Ecto neural progenitor cell (in vitro differentiated cells): ENCODE measurements around the gene LIPH.
"Not testable (repeated sequence)": the region's sequence is repeated elsewhere in the genome, so short reads cannot be mapped to it uniquely, and the experiment has no call there.

ENCODE experiments used
- DNase-seq: peaks from one replicate; pipeline ENCODE4 v3.0.0-alpha.2; 2018; ENCODE audit warnings: low spot score

The LIPH gene

DNA sequence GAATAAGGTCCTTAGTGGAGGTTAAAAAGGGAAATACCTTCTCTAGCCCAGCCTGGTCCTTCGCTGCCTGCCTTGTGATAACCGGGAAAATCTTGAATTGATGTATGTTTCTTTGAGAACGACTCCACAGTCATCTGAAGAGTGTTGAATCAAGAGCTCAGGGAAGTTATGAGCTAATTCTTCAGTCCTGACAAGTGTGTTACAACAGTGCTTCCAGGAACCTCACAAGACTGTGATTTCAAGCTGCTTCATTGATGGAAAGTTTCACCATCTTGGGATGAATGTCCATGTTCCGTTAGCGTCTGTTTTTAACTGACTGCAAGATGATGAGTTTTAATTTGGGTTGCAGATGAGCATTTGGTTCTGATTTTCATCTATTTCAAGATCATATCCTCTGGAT lies 66.0 kb downstream of the LIPH start:
- no peak for DNase-seq

DNA sequence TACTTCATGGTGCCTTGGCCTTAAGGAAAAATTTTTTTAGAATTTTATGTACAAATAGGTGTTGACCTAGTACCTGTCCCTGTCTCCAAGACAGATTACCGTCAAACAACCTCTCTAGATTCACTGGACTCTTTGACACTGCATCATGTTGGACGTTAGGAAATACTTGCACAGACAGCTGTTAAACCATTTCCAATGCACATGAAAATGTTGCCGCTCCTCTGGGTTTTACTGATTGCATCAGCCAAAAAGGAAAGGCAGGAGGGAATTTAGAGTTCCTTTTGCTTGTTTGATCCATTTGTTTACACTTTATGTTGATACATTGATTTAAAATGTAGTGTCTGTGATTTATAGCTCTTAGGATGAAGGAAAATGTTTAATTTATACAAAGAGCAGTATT lies 68.1 kb downstream of the LIPH start:
- DNase-seq, result no peak

DNA sequence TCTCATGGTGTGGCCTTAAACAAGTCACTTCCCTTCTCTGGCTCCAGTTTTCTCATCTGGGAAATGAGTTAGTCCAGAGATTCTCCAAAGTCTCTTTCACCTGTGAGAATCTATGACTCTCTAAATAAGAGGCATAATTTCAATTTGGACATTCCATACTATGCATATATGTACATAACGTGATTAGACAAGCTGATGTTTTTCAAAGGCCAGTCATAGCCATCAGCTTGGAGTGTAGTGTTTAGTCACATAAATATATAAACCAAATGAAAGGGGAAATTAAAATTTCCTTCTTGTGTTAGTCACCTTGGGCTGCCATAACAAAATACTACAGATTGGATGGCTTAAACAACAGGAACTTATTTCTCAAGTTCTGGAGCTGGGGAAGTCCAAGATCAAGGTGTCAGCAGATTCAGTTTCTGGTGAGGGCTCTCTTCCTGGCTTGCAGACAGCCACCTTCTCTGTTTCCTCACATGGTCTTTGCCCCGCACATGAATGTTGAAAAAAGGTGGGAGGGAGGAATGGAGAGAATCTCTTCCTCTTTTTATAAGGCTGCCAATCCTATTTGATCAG lies 72.9 kb downstream of the LIPH start:
- no peak for DNase-seq

GRCh38 chr3:185477316-185477715 lies 75.1 kb downstream of the LIPH start:
- no peak for DNase-seq

GRCh38 chr3:185474922-185475321 lies 77.5 kb downstream of the LIPH start:
- not testable (repeated sequence) for DNase-seq

GRCh38 chr3:185473290-185473815 lies 79.0 kb downstream of the LIPH start:
- DNase-seq, result no peak

- DNase-seq, result no peak
Observed at GRCh38 chr3:185470323-185470722, 82.1 kb downstream of the LIPH start.

GRCh38 chr3:185469542-185469941 lies 82.8 kb downstream of the LIPH start:
- DNase-seq, result no peak

GRCh38 chr3:185466123-185466522 lies 86.3 kb downstream of the LIPH start:
- DNase-seq, result not testable (repeated sequence)

GRCh38 chr3:185465471-185465870 lies 86.9 kb downstream of the LIPH start:
- no peak for DNase-seq

- DNase-seq, result no peak
Observed at GRCh38 chr3:185460719-185461350, 91.6 kb downstream of the LIPH start.

- DNase-seq, result no peak
Observed at GRCh38 chr3:185460309-185460708, 92.1 kb downstream of the LIPH start.

GRCh38 chr3:185457376-185457775 lies 95.0 kb downstream of the LIPH start:
- DNase-seq, result no peak
